Thymus (tissue), 11 donors: Measurements from ENCODE around the gene GHR. TPM values are rescaled to one million over a fixed set of nuclear protein-coding genes. Genes with fewer than 3 reads are reported as not detected.

Experiments
- DNase-seq, 9 donors: peaks; one replicate each; pipeline ENCODE4 v3.0.0-alpha.2; 2013; ENCODE audit warnings: low spot score in 9 of 9, low read depth in 6 of 9, missing footprints in 1 of 9
- H3K27ac ChIP-seq, 2 donors: one replicate each; pipeline ENCODE4 v1.5.1; 2013; ENCODE audit warnings: control low read depth in 1 of 2, low read depth in 1 of 2, low read length in 1 of 2, mild to moderate bottlenecking in 1 of 2, moderate library complexity in 1 of 2
- H3K27me3 ChIP-seq, 2 donors: one replicate each; pipeline ENCODE4 v1.5.1; 2013; ENCODE audit warnings: low read length in 1 of 2; ENCODE audit not compliant: control insufficient read depth in 2 of 2, insufficient read depth in 1 of 2
- H3K36me3 ChIP-seq, 2 donors: one replicate each; pipeline ENCODE4 v1.5.1; 2013; ENCODE audit warnings: low read length in 1 of 2, mild to moderate bottlenecking in 1 of 2, moderate library complexity in 1 of 2; ENCODE audit not compliant: control insufficient read depth in 2 of 2, insufficient read depth in 2 of 2
- H3K4me1 ChIP-seq, 2 donors: one replicate each; pipeline ENCODE4 v1.5.1; 2013; ENCODE audit warnings: low read length in 2 of 2; ENCODE audit not compliant: control insufficient read depth in 2 of 2, insufficient read depth in 2 of 2
- H3K4me3 ChIP-seq, 2 donors: one replicate each; pipeline ENCODE4 v1.5.1; 2013; ENCODE audit warnings: low read length in 2 of 2, control low read depth in 1 of 2, mild to moderate bottlenecking in 1 of 2
- H3K9me3 ChIP-seq, 2 donors: one replicate each; pipeline ENCODE4 v1.5.1; 2013; ENCODE audit warnings: low read length in 1 of 2, mild to moderate bottlenecking in 1 of 2; ENCODE audit not compliant: control insufficient read depth in 2 of 2, insufficient read depth in 1 of 2
- WGBS: extraction: QIAGEN DNeasy Blood & Tissue Kit; methylation state at CpG from one replicate; pipeline ENCODE4 v1.1.7; 2013; 5-methylcytosine and 5-hydroxymethylcytosine counted together
- polyA plus RNA-seq: library from polyadenylated mRNA; stranded (reverse); fragments of 200-250 nt; gene quantifications from one replicate; pipeline ENCODE4 v1.2.3, GENCODE V29; 2013
- total RNA-seq: library from RNA; stranded (reverse); fragments of 120-200 nt; gene quantifications from one replicate; pipeline ENCODE4 v1.2.4, GENCODE V29; 2013
- donor health status: healthy.

The GHR gene
- total and polyA plus RNA-seq, 2 donors = 1.8 to 4.5 TPM

- no peak for DNase-seq
- H3K36me3 ChIP-seq = no peaks in the 10 kb centered on the region
- no peak overlapping the region for H3K4me3 ChIP-seq
- no peaks in the 10 kb centered on the region for H3K9me3 ChIP-seq
- H3K4me1 ChIP-seq = no peaks in the 10 kb centered on the region
- H3K27ac ChIP-seq = no peak overlapping the region
- no peaks in the 10 kb centered on the region for H3K27me3 ChIP-seq
Observed at GRCh38 chr5:42542106-42542505, 118.9 kb downstream of the GHR start.

GRCh38 chr5:42543774-42544173 is 120.5 kb downstream of the GHR start:
- Histone ChIP-seq H3K36me3 (no peaks in the 10 kb centered on the region), H3K27ac (no peak overlapping the region), H3K9me3 (no peaks in the 10 kb centered on the region), H3K4me1 (no peaks in the 10 kb centered on the region), H3K27me3 (no peaks in the 10 kb centered on the region), H3K4me3 (no peak overlapping the region)
- DNase-seq = no peak
- WGBS = 94% methylated on average over 3 of the region's 3 CpGs

- Histone ChIP-seq H3K27ac (no peak overlapping the region), H3K36me3 (no peaks in the 10 kb centered on the region), H3K4me1 (no peaks in the 10 kb centered on the region), H3K4me3 (no peak overlapping the region), H3K27me3 (no peaks in the 10 kb centered on the region), H3K9me3 (no peaks in the 10 kb centered on the region)
- WGBS = 90% methylated on average over 3 of the region's 3 CpGs
- no peak for DNase-seq
Observed at GRCh38 chr5:42545038-42545437, 121.8 kb downstream of the GHR start.

DNA sequence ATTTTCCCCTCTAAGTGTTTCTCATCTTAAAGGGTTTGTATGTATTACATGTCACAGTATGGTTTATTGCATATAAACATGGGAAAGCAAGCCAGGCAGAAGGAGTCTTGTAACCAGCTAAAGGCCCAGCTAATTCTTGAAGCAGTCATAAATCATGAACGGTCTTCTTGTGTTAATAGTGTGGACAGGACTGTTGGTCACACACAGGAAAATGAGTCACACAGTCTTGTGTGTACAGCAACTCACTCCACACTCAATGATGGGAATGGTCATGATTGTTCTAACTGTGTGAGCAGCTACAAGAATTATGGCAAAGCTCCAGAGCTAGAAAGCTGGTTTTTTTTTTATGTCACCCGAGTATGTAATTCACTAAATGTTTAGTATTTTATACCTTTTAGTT is 123.9 kb downstream of the GHR start:
- Histone ChIP-seq H3K27me3 (no peaks in the 10 kb centered on the region), H3K4me3 (no peak overlapping the region), H3K9me3 (no peaks in the 10 kb centered on the region), H3K27ac (no peak overlapping the region), H3K4me1 (no peaks in the 10 kb centered on the region), H3K36me3 (no peaks in the 10 kb centered on the region)
- 78% methylated on average over 2 of the region's 2 CpGs for WGBS
- no peak for DNase-seq

GRCh38 chr5:42547894-42548293 is 124.7 kb downstream of the GHR start:
- no peak for DNase-seq
- 95% methylated on average over 1 of the region's 1 CpG for WGBS
- Histone ChIP-seq H3K27me3 (no peaks in the 10 kb centered on the region), H3K9me3 (no peaks in the 10 kb centered on the region), H3K4me1 (no peaks in the 10 kb centered on the region), H3K27ac (no peak overlapping the region), H3K36me3 (no peaks in the 10 kb centered on the region), H3K4me3 (no peak overlapping the region)

DNA sequence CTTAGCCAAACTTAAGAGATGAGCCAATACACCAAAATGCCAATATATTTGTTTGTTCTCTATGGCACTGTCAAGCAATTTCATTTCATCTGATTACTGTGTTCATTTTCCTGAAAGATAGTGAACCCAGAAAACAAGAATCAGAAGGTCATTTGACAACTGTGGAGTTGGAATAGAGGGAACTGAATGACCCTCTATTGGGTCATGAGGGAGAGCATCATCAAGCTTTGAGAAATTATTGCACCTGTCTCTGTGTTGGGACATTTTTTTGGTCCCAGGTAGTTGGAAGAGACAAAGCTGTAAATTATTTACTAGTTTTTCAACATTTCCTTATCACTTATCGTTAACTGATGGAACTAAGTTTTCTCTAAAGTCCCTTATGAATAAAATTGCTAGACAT is 129.4 kb downstream of the GHR start:
- H3K9me3 ChIP-seq = no peaks in the 10 kb centered on the region
- WGBS = 95% methylated on average over 1 of the region's 1 CpG
- no peak for DNase-seq
- H3K36me3 ChIP-seq = no peaks in the 10 kb centered on the region
- H3K4me3 ChIP-seq = no peak overlapping the region
- no peak overlapping the region for H3K27ac ChIP-seq
- H3K4me1 ChIP-seq = no peaks in the 10 kb centered on the region
- H3K27me3 ChIP-seq = no peaks in the 10 kb centered on the region

GRCh38 chr5:42553461-42553860 is 130.2 kb downstream of the GHR start:
- Histone ChIP-seq H3K9me3 (no peaks in the 10 kb centered on the region), H3K27me3 (no peaks in the 10 kb centered on the region), H3K4me1 (no peaks in the 10 kb centered on the region), H3K4me3 (no peak overlapping the region), H3K27ac (no peak overlapping the region), H3K36me3 (no peaks in the 10 kb centered on the region)
- 90% methylated on average over 4 of the region's 4 CpGs for WGBS
- no peak for DNase-seq

- DNase-seq = no peak
- H3K4me1 ChIP-seq = no peaks in the 10 kb centered on the region
- no peaks in the 10 kb centered on the region for H3K36me3 ChIP-seq
- no peaks in the 10 kb centered on the region for H3K27me3 ChIP-seq
- no peak overlapping the region for H3K4me3 ChIP-seq
- no peaks in the 10 kb centered on the region for H3K9me3 ChIP-seq
- no peak overlapping the region for H3K27ac ChIP-seq
- 100% methylated on average over 1 of the region's 1 CpG for WGBS
Observed at GRCh38 chr5:42555010-42555409, 131.8 kb downstream of the GHR start.

- Histone ChIP-seq H3K27me3 (no peaks in the 10 kb centered on the region), H3K4me1 (no peaks in the 10 kb centered on the region), H3K27ac (no peak overlapping the region), H3K4me3 (no peak overlapping the region), H3K9me3 (no peaks in the 10 kb centered on the region), H3K36me3 (no peaks in the 10 kb centered on the region)
- WGBS = 97% methylated on average over 6 of the region's 6 CpGs
- DNase-seq = no peak
Observed at GRCh38 chr5:42555797-42556196, 132.6 kb downstream of the GHR start.

DNA sequence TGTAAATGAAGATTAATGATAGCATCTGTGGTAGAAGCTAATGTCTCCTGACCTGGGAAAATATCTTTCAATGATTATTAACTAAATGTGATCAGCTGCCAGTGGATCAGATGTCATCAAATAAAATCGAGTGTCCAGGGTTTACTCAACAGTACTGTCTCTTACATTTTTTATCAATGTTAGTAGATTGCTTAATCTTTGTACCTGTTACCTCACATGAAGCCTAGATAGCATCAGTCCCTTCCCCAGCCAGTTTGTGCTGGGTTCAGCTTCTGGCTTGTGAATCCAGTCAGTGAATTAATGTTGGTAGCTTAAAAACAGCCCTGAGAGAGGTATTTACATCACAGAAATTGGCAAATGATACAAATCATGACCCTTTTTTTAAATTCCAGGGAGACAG is 134.4 kb downstream of the GHR start:
- no peak for DNase-seq
- H3K27me3 ChIP-seq = no peaks in the 10 kb centered on the region
- no peak overlapping the region for H3K4me3 ChIP-seq
- no peaks in the 10 kb centered on the region for H3K36me3 ChIP-seq
- no peak overlapping the region for H3K27ac ChIP-seq
- no peaks in the 10 kb centered on the region for H3K9me3 ChIP-seq
- H3K4me1 ChIP-seq = no peaks in the 10 kb centered on the region
- 80% methylated on average over 1 of the region's 1 CpG for WGBS
